H1 (cell line): Measurements from ENCODE around the gene ARHGEF28.

Source experiments
- CBX5 ChIP-seq: fragments of 300-800, 300-1000 bp; sonication (generic); IDR thresholded peaks from 2 replicates; pipeline ENCODE4 v1.7.1; 2016; ENCODE audit warnings: antibody characterized with exemption, low read length, low read depth
- CTCF ChIP-seq, 3 experiments: IDR thresholded peaks; 1 replicate in 2 of 3; 2 replicates in 1 of 3; pipeline versions ENCODE4 v1.5.1 to v1.6.1; 2011; ENCODE audit warnings: low read length in 3 of 3, mild to moderate bottlenecking in 3 of 3, inconsistent platforms in 2 of 3, low read depth in 1 of 3, moderate library complexity in 1 of 3; ENCODE audit not compliant: insufficient read depth in 1 of 3; ENCODE audit errors: control extremely low read depth in 1 of 3
- EP300 ChIP-seq, 2 experiments: IDR thresholded peaks; 1 replicate in 1 of 2; 2 replicates in 1 of 2; pipeline ENCODE4 v1.6.1; 2011 to 2012; ENCODE audit warnings: low read depth in 2 of 2, low read length in 2 of 2, mild to moderate bottlenecking in 2 of 2, borderline replicate concordance in 1 of 2, inconsistent platforms in 1 of 2, moderate library complexity in 1 of 2
- GTF2F1 ChIP-seq: IDR thresholded peaks from 2 replicates; pipeline ENCODE4 v1.6.1; 2012; ENCODE audit warnings: low read depth, low read length, improper control_type of control experiment, borderline replicate concordance
- RXRA ChIP-seq: IDR thresholded peaks from 2 replicates; pipeline ENCODE4 v1.6.1; 2011; ENCODE audit warnings: low read depth, mild to moderate bottlenecking, low read length, moderate library complexity; ENCODE audit not compliant: insufficient read depth
- SUZ12 ChIP-seq: fragments of 200-600 bp; sonication (generic); IDR thresholded peaks from 2 replicates; pipeline ENCODE4 v1.6.1; 2012; ENCODE audit warnings: mild to moderate bottlenecking, inconsistent platforms, low read length, moderate library complexity, mixed read lengths
- TEAD4 ChIP-seq: IDR thresholded peaks from 2 replicates; pipeline ENCODE4 v1.6.1; 2012; ENCODE audit warnings: low read depth, low read length, inconsistent platforms, mixed read lengths

- TF ChIP-seq RXRA (no peak), TEAD4 (no peak), CTCF (IDR thresholded peaks at IDR 0.05; ENCODE audit: control extremely low read depth in 1 of 3, insufficient read depth in 1 of 3, low read depth in 1 of 3, low read length in 3 of 3) (no peak), EP300 (IDR thresholded peaks at IDR 0.05; ENCODE audit: borderline replicate concordance in 1 of 2, low read depth in 2 of 2, low read length in 2 of 2) (no peak), CBX5 (no peak), SUZ12 (no peak), GTF2F1 (no peak)
Observed at GRCh38 chr5:73954381-73954780, 328.4 kb downstream of the ARHGEF28 start.
